Activated naive CD4-positive, alpha-beta T cell treated with anti-CD3 and anti-CD28 coated beads, Interleukin-2, amount 50 U/mL, for 24 hours (primary cell): Measurements from ENCODE around the gene CELF2.
"Not testable (repeated sequence)": the region's sequence is repeated elsewhere in the genome, so short reads cannot be mapped to it uniquely, and the experiment has no call there.

Experiments used
- H3K27ac Mint-ChIP-seq: one replicate; pipeline ENCODE4 v1.8.0; 2021; ENCODE audit warnings: mild to moderate bottlenecking, mixed read lengths
- H3K27me3 Mint-ChIP-seq: one replicate; pipeline ENCODE4 v1.8.0; 2021; ENCODE audit warnings: mixed read lengths
- H3K36me3 Mint-ChIP-seq: one replicate; pipeline ENCODE4 v1.8.0; 2021; ENCODE audit warnings: mixed read lengths
- H3K4me1 Mint-ChIP-seq: one replicate; pipeline ENCODE4 v1.8.0; 2021; ENCODE audit warnings: mixed read lengths
- H3K4me3 Mint-ChIP-seq: one replicate; pipeline ENCODE4 v1.8.0; 2021; ENCODE audit warnings: mild to moderate bottlenecking, mixed read lengths
- H3K9me3 Mint-ChIP-seq: one replicate; pipeline ENCODE4 v1.8.0; 2021; ENCODE audit warnings: mixed read lengths

The CELF2 gene

GRCh38 chr10:11345224-11346054 lies 327.8 kb downstream of the CELF2 start:
- no peaks in the 10 kb centered on the region for H3K27me3 Mint-ChIP-seq
- no peak overlapping the region for H3K4me3 Mint-ChIP-seq
- peaks cover 3% of the 10 kb centered on the region for H3K36me3 Mint-ChIP-seq
- H3K4me1 Mint-ChIP-seq: peaks cover 6% of the 10 kb centered on the region
- H3K9me3 Mint-ChIP-seq: peaks cover 7% of the 10 kb centered on the region
- H3K27ac Mint-ChIP-seq: no peak overlapping the region

DNA sequence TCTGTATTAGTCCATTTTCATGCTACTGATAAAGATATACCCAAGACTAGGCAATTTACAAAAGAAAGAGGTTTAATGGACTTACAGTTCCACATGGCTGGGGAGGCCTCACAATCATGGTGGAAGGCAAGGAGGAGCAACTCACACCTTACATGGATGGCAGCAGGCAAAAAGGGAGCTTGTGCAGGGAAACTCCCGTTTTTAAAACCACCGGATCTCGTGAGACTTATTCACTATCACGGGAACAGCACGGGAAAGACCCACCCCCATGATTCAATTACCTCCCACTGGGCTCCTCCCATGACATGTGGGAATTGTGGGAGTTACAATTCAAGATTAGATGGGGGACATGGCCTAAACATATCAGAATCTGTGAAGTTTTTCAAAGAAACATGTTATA lies 329.9 kb downstream of the CELF2 start:
- H3K27me3 Mint-ChIP-seq, H3K36me3 Mint-ChIP-seq, H3K9me3 Mint-ChIP-seq, H3K4me3 Mint-ChIP-seq, H3K27ac Mint-ChIP-seq, H3K4me1 Mint-ChIP-seq: not testable (repeated sequence)

- H3K27ac Mint-ChIP-seq: no peak overlapping the region
- H3K4me3 Mint-ChIP-seq: no peak overlapping the region
- H3K36me3 Mint-ChIP-seq: peaks cover 3% of the 10 kb centered on the region
- H3K27me3 Mint-ChIP-seq: no peaks in the 10 kb centered on the region
- peaks cover 7% of the 10 kb centered on the region for H3K9me3 Mint-ChIP-seq
- H3K4me1 Mint-ChIP-seq: no peaks in the 10 kb centered on the region
Measured at GRCh38 chr10:11351801-11352200, 334.1 kb downstream of the CELF2 start.

DNA sequence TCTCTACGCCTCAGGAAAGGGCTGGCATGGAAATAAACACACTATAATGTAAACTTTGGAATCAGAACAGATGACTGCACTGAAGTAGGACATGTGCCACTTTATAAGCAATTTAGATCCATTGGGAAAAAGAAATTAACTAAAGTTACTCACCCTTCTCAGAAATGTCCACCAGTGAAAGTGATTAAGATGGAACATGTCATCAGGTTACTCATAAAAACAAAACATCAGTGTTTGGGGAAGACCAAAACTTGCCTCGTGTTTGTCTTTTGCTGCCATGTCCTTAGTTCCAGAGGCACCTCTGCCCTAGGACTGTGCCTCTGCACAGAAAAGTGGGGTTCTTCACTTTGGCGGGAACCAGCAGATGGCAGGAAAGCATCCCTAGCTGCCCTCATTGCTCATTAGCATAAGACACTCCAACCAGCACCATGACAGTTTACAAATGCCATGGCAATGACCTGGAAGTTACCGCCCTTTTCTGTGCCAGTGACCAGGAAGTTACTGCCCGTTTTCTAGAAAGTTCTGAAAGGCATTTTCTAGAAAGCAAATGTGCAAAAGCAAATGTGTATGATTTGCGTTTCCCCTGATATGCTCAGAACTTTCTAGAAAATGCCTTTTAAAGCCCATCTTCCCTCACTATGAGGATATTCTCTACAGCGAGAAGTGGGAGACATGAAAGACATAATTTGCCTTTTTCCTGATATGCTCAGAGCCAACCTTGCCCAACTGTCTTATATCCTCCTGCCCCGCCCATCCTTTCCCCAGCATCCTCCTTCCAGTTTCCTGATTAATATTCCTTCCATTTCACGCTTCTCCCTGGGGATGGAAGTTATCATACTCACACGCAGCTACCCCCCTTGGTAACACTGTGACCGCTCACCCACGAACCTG lies 335.6 kb downstream of the CELF2 start:
- no peak overlapping the region for H3K4me3 Mint-ChIP-seq
- no peak overlapping the region for H3K27ac Mint-ChIP-seq
- H3K9me3 Mint-ChIP-seq: no peaks in the 10 kb centered on the region
- no peaks in the 10 kb centered on the region for H3K27me3 Mint-ChIP-seq
- H3K4me1 Mint-ChIP-seq: no peaks in the 10 kb centered on the region
- no peaks in the 10 kb centered on the region for H3K36me3 Mint-ChIP-seq

DNA sequence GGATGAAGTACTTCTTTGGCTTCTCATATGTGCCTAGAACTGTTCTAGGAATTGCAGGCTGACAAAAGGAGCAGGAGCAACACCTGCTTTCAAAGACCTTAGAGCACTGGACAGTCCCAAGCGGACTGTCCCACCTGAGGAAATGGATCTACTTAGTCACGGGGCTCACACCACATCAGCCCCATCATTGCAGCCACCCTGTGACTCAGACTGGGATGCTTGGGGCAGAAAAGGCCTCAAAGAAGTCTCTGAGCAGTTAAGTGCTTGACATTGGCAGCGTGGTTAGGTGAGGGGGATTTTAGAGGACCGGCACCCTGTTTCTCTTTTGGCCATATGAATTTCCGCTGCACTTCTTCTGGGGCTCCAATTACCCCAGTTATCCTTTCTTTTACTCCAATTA lies 337.2 kb downstream of the CELF2 start:
- Mint-ChIP-seq H3K27me3 (no peaks in the 10 kb centered on the region), H3K27ac (no peak overlapping the region), H3K4me3 (no peak overlapping the region), H3K4me1 (no peaks in the 10 kb centered on the region), H3K36me3 (no peaks in the 10 kb centered on the region), H3K9me3 (no peaks in the 10 kb centered on the region)

DNA sequence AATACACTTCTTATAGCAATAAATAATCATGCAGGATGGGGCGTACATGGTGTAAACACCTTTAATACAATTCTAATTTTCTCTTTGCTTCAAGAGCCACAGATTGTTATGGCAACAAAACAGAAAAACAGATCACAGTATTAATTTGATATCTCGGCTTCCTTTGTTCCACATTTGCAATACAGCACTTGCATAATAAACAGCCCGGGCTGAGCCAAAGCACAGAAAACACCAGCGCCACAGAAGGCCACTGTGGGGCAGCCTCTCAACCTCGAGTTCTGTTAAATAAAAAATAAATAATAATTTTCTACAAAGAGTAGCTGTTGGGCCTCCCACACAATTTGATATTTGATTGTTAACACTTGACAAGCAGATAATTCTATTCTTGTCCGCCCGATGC lies 337.9 kb downstream of the CELF2 start:
- Mint-ChIP-seq H3K27ac (no peak overlapping the region), H3K4me1 (no peaks in the 10 kb centered on the region), H3K4me3 (no peak overlapping the region), H3K9me3 (no peaks in the 10 kb centered on the region), H3K27me3 (no peaks in the 10 kb centered on the region), H3K36me3 (no peaks in the 10 kb centered on the region)

GRCh38 chr10:11357439-11357838 lies 339.8 kb downstream of the CELF2 start:
- H3K4me3 Mint-ChIP-seq: no peak overlapping the region
- H3K4me1 Mint-ChIP-seq: no peaks in the 10 kb centered on the region
- H3K36me3 Mint-ChIP-seq: no peaks in the 10 kb centered on the region
- no peaks in the 10 kb centered on the region for H3K27me3 Mint-ChIP-seq
- no peak overlapping the region for H3K27ac Mint-ChIP-seq
- no peaks in the 10 kb centered on the region for H3K9me3 Mint-ChIP-seq

DNA sequence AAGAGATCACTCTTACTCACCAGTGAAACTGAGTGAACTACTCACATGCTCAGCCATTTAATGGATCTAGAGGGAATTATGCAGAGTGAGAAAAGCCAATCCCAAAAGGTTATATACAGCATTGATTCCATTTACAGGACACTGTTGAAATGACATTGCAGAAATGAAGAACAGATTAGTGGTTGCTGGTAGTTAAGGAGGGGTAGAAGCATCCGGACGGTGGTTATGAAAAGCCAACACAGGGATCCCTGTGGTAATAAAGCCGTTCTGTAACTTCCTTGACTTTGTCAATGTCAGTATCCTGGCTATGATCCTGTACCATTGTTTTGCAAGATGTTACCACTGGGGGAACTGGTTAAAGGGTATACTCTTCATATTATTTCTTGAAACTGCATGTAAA lies 340.3 kb downstream of the CELF2 start:
- no peaks in the 10 kb centered on the region for H3K4me1 Mint-ChIP-seq
- H3K27me3 Mint-ChIP-seq: no peaks in the 10 kb centered on the region
- H3K4me3 Mint-ChIP-seq: no peak overlapping the region
- H3K9me3 Mint-ChIP-seq: no peaks in the 10 kb centered on the region
- no peak overlapping the region for H3K27ac Mint-ChIP-seq
- H3K36me3 Mint-ChIP-seq: no peaks in the 10 kb centered on the region

DNA sequence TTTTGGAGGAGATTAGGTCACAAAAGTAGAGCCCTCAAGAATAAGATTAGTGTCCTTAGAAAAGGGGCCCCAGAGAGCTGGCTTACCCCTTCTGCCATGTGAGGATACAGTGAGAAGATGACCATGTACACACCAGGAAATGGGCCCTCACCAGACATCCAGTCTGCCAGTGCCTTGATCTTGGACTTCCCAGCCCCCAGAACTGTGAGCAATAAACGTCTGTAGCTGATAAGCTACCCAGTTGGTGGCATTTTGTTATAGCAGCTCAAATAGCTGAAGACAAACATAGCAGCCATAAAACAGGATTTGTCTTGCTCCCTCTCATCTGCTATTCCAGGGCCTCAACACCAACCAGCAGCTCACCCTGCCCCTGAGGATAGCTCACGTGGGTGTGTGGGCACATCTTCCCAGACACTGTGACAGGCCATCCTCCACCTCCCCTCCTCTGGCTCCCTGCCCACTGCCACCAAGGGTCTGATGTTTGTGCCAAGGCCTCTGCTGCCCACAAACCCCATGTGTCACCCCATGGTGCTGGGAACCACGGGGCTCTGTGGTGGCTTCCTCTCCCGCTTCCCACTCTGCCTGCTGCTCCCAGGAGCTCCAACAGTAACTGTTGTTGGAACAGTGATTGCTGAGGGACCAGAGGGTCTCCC lies 341.4 kb downstream of the CELF2 start:
- H3K4me1 Mint-ChIP-seq: no peaks in the 10 kb centered on the region
- no peaks in the 10 kb centered on the region for H3K36me3 Mint-ChIP-seq
- H3K27me3 Mint-ChIP-seq: no peaks in the 10 kb centered on the region
- H3K27ac Mint-ChIP-seq: no peak overlapping the region
- H3K9me3 Mint-ChIP-seq: no peaks in the 10 kb centered on the region
- H3K4me3 Mint-ChIP-seq: no peak overlapping the region

DNA sequence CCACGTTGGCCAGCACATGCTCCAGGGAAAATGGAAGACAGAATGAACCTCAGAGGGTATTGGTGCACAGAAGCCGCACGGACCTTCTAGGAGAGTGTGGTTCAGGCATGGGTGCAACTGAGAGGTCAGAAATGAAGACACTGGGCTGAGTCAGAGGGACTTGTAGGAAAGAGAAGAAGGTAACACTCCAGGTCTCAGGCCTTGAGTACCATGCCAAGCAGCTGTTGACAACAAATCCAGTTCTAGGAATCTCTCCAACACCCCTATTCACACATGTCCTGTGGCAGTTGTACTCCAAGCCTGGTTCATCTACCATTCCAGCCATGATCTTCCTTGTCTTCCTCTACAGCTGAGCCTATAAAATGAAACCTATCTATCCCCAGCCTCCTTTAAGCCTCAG lies 342.2 kb downstream of the CELF2 start:
- no peaks in the 10 kb centered on the region for H3K27me3 Mint-ChIP-seq
- H3K27ac Mint-ChIP-seq: no peak overlapping the region
- no peaks in the 10 kb centered on the region for H3K9me3 Mint-ChIP-seq
- no peaks in the 10 kb centered on the region for H3K4me1 Mint-ChIP-seq
- H3K36me3 Mint-ChIP-seq: no peaks in the 10 kb centered on the region
- H3K4me3 Mint-ChIP-seq: no peak overlapping the region

DNA sequence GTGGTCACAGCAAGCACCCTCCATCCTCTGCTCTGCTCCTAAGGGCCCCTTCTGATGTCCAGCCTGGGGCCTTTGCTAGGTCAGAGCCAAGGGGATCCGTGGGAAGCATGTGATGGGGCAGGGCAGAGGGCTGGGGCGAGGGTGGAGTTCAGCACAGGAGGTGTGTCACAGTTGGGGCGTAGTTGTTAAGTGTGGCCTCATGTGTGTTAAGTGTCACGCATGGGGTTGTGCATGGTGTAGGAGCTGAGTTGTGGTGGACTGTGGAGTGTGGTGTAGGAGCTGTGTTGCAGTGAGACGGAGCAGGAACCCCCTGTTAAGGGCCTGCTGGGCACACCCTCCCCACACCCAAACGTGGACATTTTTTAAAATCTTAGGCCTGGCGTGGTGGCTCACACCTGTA lies 345.8 kb downstream of the CELF2 start:
- Mint-ChIP-seq H3K4me1 (peaks cover 12% of the 10 kb centered on the region), H3K9me3 (no peaks in the 10 kb centered on the region), H3K27ac (no peak overlapping the region), H3K27me3 (no peaks in the 10 kb centered on the region), H3K36me3 (no peaks in the 10 kb centered on the region), H3K4me3 (no peak overlapping the region)

DNA sequence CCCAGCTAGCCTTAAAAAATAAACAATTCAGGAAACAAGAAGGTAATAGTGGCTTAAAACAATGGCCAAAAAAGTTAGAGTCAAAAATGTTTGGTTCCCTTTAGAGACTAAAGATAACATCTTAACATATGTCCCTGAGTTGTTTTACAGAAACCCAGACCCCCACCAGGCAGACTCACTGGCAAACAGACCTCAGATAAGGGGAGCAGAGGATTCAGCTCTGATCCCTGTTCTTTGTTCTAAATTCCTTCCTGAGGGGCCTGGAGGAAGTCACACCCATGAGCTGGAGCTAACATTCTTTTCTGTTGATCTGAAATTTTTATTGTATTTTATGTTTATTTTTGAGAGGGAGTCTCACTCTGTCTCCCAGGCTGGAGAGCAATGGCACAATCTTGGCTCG lies 346.6 kb downstream of the CELF2 start:
- Mint-ChIP-seq H3K27me3 (no peaks in the 10 kb centered on the region), H3K9me3 (no peaks in the 10 kb centered on the region), H3K27ac (no peak overlapping the region), H3K4me3 (no peak overlapping the region), H3K4me1 (peaks cover 18% of the 10 kb centered on the region), H3K36me3 (no peaks in the 10 kb centered on the region)

DNA sequence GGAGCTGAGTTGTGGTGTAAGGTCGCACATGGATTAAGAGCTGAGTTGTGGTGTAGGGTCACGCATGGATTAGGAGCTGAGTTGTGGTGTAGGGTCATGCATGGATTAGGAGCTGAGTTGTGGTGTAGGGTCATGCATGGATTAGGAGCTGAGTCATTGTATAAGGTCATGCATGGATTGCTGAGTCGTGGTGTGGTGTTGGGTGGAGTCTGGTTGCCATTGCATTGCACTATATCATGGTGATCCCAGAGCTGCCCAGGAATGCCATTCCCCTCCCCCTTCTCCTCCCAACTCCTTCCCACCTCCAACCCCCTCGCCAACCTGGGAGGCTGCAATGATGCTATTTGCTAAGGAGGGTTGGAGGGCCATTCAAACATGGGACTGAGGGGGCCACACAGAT lies 349.2 kb downstream of the CELF2 start:
- H3K4me3 Mint-ChIP-seq, H3K27me3 Mint-ChIP-seq, H3K36me3 Mint-ChIP-seq, H3K9me3 Mint-ChIP-seq, H3K27ac Mint-ChIP-seq: not testable (repeated sequence)
- peaks cover 21% of the 10 kb centered on the region for H3K4me1 Mint-ChIP-seq

DNA sequence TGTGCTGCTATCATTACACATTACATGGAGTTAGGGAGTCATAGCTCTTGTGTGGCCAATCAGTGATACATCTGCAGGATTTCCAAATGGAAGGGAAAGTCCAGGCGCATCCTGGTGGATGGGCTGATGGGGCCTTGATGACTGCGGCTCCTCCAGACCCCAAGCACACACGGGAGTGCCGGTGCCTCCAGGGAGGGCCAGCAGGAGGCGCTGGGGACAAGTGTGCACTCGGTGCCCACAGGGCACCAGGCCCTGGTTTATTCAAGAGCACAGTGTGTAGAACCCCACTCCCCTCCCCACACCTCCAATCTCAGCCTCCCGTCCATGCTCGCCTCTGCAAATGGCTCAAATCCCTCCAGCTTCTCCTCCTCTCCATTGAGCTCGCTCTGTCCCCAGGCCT lies 349.8 kb downstream of the CELF2 start:
- H3K27me3 Mint-ChIP-seq: no peaks in the 10 kb centered on the region
- no peaks in the 10 kb centered on the region for H3K36me3 Mint-ChIP-seq
- peaks cover 21% of the 10 kb centered on the region for H3K4me1 Mint-ChIP-seq
- H3K27ac Mint-ChIP-seq: no peak overlapping the region
- no peaks in the 10 kb centered on the region for H3K9me3 Mint-ChIP-seq
- no peak overlapping the region for H3K4me3 Mint-ChIP-seq

DNA sequence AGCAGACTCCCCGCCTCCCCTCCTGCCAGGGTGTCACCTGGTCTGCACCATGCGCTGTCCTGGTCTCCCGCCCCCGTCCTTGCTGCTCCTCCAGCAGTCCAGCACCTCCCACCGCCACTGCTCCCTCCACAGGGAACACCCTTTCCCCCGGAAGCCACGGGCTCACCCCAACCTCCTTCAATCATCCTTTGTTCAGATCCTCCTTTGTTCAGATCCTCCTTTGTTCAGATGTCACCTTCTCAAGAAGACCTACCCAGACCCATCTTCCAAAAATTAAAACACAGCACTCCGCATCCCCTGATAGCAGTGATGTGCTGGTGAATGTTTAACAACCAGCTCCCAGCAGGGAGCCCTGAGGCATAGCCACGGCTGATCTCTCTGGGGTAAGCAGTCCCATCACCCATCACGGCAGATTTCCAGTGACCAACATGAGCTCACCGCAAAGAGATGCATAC lies 356.1 kb downstream of the CELF2 start:
- peaks cover 7% of the 10 kb centered on the region for H3K4me1 Mint-ChIP-seq
- H3K27ac Mint-ChIP-seq: no peak overlapping the region
- H3K9me3 Mint-ChIP-seq: no peaks in the 10 kb centered on the region
- H3K4me3 Mint-ChIP-seq: no peak overlapping the region
- no peaks in the 10 kb centered on the region for H3K36me3 Mint-ChIP-seq
- no peaks in the 10 kb centered on the region for H3K27me3 Mint-ChIP-seq

DNA sequence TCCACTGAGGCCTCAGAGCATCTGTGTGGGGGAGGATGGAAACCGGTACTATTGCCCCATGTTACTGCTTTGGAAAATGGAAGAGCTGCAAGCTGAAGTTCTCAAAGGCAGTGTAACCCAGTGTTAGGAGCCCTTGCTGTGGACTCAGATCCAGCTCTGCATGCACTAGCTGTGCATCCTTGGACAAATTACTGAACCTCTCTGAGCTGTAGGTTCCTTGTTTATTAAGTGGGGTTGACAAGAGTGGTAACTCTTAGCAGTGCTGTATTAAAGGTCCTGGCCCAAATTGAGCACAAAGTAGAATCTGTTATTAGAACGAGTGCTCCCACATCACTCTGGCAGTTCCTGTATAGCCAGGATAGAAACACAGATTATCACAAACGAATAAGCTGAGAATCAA lies 359.6 kb downstream of the CELF2 start:
- H3K36me3 Mint-ChIP-seq: no peaks in the 10 kb centered on the region
- H3K4me1 Mint-ChIP-seq: no peaks in the 10 kb centered on the region
- H3K27ac Mint-ChIP-seq: no peak overlapping the region
- H3K9me3 Mint-ChIP-seq: no peaks in the 10 kb centered on the region
- H3K4me3 Mint-ChIP-seq: no peak overlapping the region
- H3K27me3 Mint-ChIP-seq: no peaks in the 10 kb centered on the region
